Activated CD4-positive, alpha-beta T cell treated with anti-CD3 and anti-CD28 coated beads, Interleukin-2, amount 10 ng/mL, durations not matched to agents 24 days and 14 days (primary cell): ENCODE measurements around the gene AMD1. TPM values are rescaled to one million over a fixed set of nuclear protein-coding genes. Genes with fewer than 3 reads are reported as not detected.
A peak's percentile ranks its signal among the peaks of the same experiment; 100 is the strongest.

ENCODE experiments used
- DNase-seq: peaks from one replicate; pipeline ENCODE4 v3.0.0; 2022
- H3K27ac Mint-ChIP-seq: one replicate; pipeline ENCODE4 v1.8.0; 2022; ENCODE audit warnings: mild to moderate bottlenecking, mixed read lengths
- H3K27me3 Mint-ChIP-seq: one replicate; pipeline ENCODE4 v1.8.0; 2022; ENCODE audit warnings: mixed read lengths
- H3K36me3 Mint-ChIP-seq: one replicate; pipeline ENCODE4 v1.8.0; 2022; ENCODE audit warnings: low read depth, mild to moderate bottlenecking, mixed read lengths
- H3K4me1 Mint-ChIP-seq: one replicate; pipeline ENCODE4 v1.8.0; 2021; ENCODE audit warnings: mixed read lengths
- H3K4me3 Mint-ChIP-seq: one replicate; pipeline ENCODE4 v1.8.0; 2022; ENCODE audit warnings: mild to moderate bottlenecking, moderate library complexity, mixed read lengths
- H3K9me3 Mint-ChIP-seq: one replicate; pipeline ENCODE4 v1.8.0; 2021; ENCODE audit warnings: mixed read lengths
- intact Hi-C: fragments of 100-400 bp; cut with micrococcal nuclease; formaldehyde crosslinking; loops from one replicate; pipeline ENCODE4 v1.15.1; 2023
- total RNA-seq: library from RNA; stranded (reverse); gene quantifications from 2 replicates; pipeline ENCODE4 v1.2.3, GENCODE V29; 2022

Gene AMD1
- total RNA-seq, 1 donor from 2014 or later = 108 TPM

DNA sequence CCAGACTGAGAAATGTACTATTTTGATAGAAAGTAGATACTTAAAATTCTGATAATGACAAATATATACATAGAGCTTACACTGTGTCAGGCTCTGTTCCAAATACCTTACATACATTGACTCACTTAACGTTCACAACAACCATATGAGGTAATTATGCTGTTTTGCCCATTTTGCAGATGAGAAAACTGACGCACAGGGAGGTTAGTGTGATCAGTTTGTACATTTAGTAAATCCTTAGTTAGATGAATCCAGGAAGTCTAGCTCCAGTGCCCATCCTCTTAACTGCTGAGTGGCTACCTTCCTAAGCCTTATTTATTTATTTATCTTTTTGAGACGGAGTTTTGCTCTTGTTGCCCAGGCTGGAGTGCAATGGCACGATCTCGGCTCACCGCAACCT, 60.6 kb downstream of the AMD1 start:
- no peaks in the 10 kb centered on the region for H3K9me3 Mint-ChIP-seq
- no peak overlapping the region for H3K27ac Mint-ChIP-seq
- peaks cover 9% of the 10 kb centered on the region for H3K4me1 Mint-ChIP-seq
- H3K36me3 Mint-ChIP-seq = no peaks in the 10 kb centered on the region
- no peaks in the 10 kb centered on the region for H3K27me3 Mint-ChIP-seq
- intact Hi-C loops = no loop called here
- DNase-seq = no peak
- H3K4me3 Mint-ChIP-seq = no peak overlapping the region

DNA sequence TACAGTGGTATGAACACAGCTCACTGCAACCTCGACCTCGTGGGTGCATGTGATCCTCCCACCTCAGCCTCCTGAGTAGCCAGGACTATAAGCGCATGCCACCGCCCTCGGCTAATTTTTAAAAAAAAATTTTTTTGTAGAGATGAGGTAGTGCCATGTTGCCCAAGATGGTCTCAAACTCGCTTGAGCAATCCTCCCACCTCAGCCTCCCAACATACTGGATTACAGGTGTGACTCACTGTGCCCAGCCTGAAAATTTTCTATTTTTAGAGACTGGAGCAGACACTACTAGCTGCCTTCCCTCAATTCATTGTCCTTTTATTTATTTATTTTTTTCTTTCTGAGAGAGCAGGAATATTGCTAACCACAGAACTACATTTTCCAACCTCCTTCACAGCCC, 63.6 kb downstream of the AMD1 start:
- Mint-ChIP-seq H3K4me3 (no peak overlapping the region), H3K4me1 (peaks cover 4% of the 10 kb centered on the region), H3K36me3 (no peaks in the 10 kb centered on the region), H3K27ac (no peak overlapping the region), H3K9me3 (no peaks in the 10 kb centered on the region), H3K27me3 (no peaks in the 10 kb centered on the region)
- intact Hi-C loops = no loop called here
- no peak for DNase-seq

DNA sequence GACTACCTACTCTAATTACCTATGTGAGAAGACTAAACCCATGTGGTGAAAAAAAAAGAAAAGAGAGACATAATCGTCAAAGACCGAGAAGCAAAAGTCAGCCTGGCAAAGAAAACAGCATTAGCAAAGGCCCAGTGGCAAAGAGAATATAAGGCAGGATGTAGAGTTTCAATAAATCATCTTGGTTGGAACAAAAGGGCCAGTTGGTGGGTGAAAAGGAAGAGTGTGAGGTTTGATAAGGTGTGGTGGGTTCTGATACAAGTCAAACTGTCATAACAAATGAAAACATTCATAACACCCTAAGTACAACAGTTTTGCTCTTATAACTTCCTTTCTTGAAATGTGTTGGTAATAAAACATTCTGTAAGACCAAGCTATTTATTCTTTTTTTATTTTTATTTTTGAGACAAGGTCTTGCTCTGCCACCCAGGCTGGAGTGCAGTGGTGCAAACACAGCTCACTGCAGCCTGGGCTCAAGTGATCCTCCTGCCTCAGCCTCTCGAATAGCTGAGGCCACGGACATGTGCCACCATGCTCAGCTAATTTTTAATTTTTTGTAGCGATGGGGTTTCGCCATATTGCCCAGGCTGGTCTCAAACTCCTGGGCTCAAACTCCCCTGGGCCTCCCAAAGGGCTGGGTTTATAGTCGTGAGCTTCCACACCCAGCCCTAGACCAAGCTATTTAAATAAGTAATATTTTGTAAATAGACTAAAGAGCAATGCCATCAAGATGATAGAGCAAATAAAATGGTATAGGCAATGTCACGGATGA, 65.0 kb downstream of the AMD1 start:
- no peaks in the 10 kb centered on the region for H3K27me3 Mint-ChIP-seq
- H3K9me3 Mint-ChIP-seq = no peaks in the 10 kb centered on the region
- no peak overlapping the region for H3K27ac Mint-ChIP-seq
- H3K4me1 Mint-ChIP-seq = peaks cover 7% of the 10 kb centered on the region
- no peak overlapping the region for H3K4me3 Mint-ChIP-seq
- H3K36me3 Mint-ChIP-seq = no peaks in the 10 kb centered on the region
- no peak for DNase-seq
- intact Hi-C loops = loop anchor here (5.0 kb wide), 1 partner anchor 43 kb away; the partner anchor contains the start of gene RPF2

DNA sequence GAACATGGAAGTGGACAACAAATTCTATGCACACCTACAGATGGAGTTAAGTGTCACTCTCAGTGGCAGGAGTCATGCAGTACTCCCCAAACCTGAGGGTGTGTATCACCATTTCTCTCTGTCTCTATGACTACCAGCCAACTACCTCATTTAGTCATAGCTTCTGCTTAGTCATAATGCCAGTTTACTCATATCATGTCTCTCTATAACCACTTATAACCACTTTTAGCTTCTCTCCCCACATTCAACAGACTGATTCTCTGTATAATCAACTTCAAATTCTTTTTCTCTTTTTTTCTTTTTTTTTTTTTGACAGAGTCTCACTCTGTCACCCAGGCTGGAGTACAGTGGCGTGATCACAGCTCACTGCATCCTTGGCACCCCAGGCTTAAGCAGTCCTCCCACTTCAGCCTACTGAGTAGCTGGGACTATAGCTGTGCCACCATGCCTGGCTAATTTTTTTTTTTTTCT, 70.1 kb downstream of the AMD1 start:
- H3K4me1 Mint-ChIP-seq = peaks cover 7% of the 10 kb centered on the region
- H3K27me3 Mint-ChIP-seq = no peaks in the 10 kb centered on the region
- H3K4me3 Mint-ChIP-seq = peak overlapping the region; percentile 32
- peak overlapping the region; percentile 86 for H3K27ac Mint-ChIP-seq
- DNase-seq = peak; percentile 80
- H3K36me3 Mint-ChIP-seq = no peaks in the 10 kb centered on the region
- intact Hi-C loops = loop anchor here (1.0 to 5.0 kb wide), 4 partner anchors 14 to 128 kb away; partner anchors contain the start of genes GTF3C6 and RPF2
- H3K9me3 Mint-ChIP-seq = no peaks in the 10 kb centered on the region

Other genes with a start within 250 kb of the AMD1 start
- 13.0 and 15.7 TPM in 2 replicates for gene CDK19, start 59.3 kb upstream of the AMD1 start, total RNA-seq
- 145 and 146 TPM in 2 replicates for gene GTF3C6, start 83.9 kb downstream of the AMD1 start, total RNA-seq
- 68.5 and 70.4 TPM in 2 replicates for gene RPF2, start 107.3 kb downstream of the AMD1 start, total RNA-seq
- gene SLC16A10, start 212.7 kb downstream of the AMD1 start, total RNA-seq = 4.2 and 5.1 TPM in 2 replicates